Activated CD8-positive, alpha-beta memory T cell treated with anti-CD3 and anti-CD28 coated beads, Interleukin-2, amount 10 ng/mL, durations not matched to agents 7 days and 5 days (primary cell): ENCODE results near the gene ABTB2. TPM values are rescaled to one million over a fixed set of nuclear protein-coding genes. Genes with fewer than 3 reads are reported as not detected.

Source experiments
- ATAC-seq: fragments of 150-1000 bp; cut with Tn5 transposase; one replicate; pipeline ENCODE4 v1.10.0; 2021; ENCODE audit warnings: moderate library complexity
- CTCF ChIA-PET: fragments of 350-600 bp; sonication (Branson Sonifier 250); formaldehyde crosslinking; loops from one replicate; lab custom pipeline; 2021; ENCODE audit warnings: antibody characterized with exemption; lab: Charles Lee
- DNase-seq: peaks from one replicate; pipeline ENCODE4 v3.0.0-alpha.2; 2020
- H3K27ac Mint-ChIP-seq: one replicate; pipeline ENCODE4 v1.8.0; 2021; ENCODE audit warnings: mild to moderate bottlenecking, mixed read lengths
- H3K27me3 Mint-ChIP-seq: one replicate; pipeline ENCODE4 v1.8.0; 2021; ENCODE audit warnings: mixed read lengths
- H3K36me3 Mint-ChIP-seq: one replicate; pipeline ENCODE4 v1.8.0; 2021; ENCODE audit warnings: mild to moderate bottlenecking, mixed read lengths
- H3K4me1 Mint-ChIP-seq: one replicate; pipeline ENCODE4 v1.8.0; 2021; ENCODE audit warnings: mixed read lengths
- H3K4me3 Mint-ChIP-seq: one replicate; pipeline ENCODE4 v1.8.0; 2021; ENCODE audit warnings: mild to moderate bottlenecking, moderate library complexity, mixed read lengths
- H3K9me3 Mint-ChIP-seq: one replicate; pipeline ENCODE4 v1.8.0; 2022; ENCODE audit warnings: low read depth, mixed read lengths
- total RNA-seq, 2 experiments: library from RNA; stranded (reverse); gene quantifications; one replicate each; pipeline ENCODE4 v1.2.3, GENCODE V29; 2021

Gene ABTB2
- total RNA-seq, 2 experiments from 2014 or later, result 3.8 to 16.8 TPM

DNA sequence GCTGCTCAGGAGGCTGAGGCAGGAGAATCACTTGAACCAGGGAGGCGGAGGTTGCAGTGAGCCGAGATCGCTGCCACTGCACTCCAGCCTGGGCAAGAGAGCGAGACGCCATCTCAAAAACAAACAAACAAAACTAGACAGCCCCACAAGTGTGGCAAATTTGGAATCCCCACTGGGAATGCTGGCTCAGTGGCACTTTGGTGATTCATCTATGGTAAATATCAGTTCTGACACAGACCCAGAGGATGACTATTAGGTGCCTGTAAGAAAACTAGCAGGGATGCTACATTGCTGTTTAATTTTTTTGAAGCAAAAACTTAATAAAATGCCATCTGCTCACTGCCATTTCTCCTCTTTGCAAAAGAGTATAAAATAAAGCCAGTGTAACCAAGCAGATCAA, 144.4 kb downstream of the ABTB2 start:
- no peak overlapping the region for H3K4me3 Mint-ChIP-seq
- no peak overlapping the region for H3K27ac Mint-ChIP-seq
- H3K27me3 Mint-ChIP-seq, result peaks cover 13% of the 10 kb centered on the region
- peaks cover 2% of the 10 kb centered on the region for H3K36me3 Mint-ChIP-seq
- DNase-seq, result no peak
- H3K4me1 Mint-ChIP-seq, result peaks cover 17% of the 10 kb centered on the region
- CTCF ChIA-PET, result interaction anchor here (2.3 to 2.4 kb wide), 2 partner anchors 9 to 39 kb away, joined by 6 to 9 read pairs; no protein-coding TSS in a partner anchor
- H3K9me3 Mint-ChIP-seq, result no peaks in the 10 kb centered on the region
- no peak for ATAC-seq

DNA sequence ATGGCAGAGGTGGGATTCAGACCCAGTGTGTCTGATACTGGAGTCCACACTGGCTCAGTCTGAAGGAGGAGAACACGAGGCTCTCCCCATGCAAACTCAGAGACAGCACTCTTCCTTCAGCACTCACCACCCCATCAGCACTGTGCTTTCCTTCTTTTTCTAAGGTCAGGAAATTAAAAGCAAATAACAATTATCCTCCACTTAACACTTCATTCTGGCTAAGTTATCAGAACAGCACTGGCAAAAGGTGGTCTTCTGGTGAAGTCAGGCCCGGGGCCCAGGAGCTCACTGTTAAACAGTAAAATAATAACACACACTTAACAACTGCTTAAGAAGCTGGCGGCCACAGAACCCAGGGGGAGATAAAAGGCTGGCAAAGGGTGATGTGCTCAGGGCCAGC, 145.2 kb downstream of the ABTB2 start:
- CTCF ChIA-PET, result interaction anchor here (2.3 kb wide), 1 partner anchor 38 kb away, joined by 9 read pairs; no protein-coding TSS in a partner anchor

GRCh38 chr11:34209809-34210208, 148.0 kb downstream of the ABTB2 start:
- Mint-ChIP-seq H3K27ac (no peak overlapping the region), H3K9me3 (no peaks in the 10 kb centered on the region), H3K4me1 (peaks cover 24% of the 10 kb centered on the region), H3K36me3 (no peaks in the 10 kb centered on the region), H3K27me3 (peaks cover 2% of the 10 kb centered on the region), H3K4me3 (no peak overlapping the region)
- CTCF ChIA-PET, result interaction anchor here (1.7 kb wide), 1 partner anchor 35 kb away, joined by 5 read pairs; no protein-coding TSS in a partner anchor
- ATAC-seq (no peak), DNase-seq (no peak)

More for the DNA sequence above, 145.2 kb downstream of the ABTB2 start:
- H3K27me3 Mint-ChIP-seq, result peaks cover 9% of the 10 kb centered on the region
- H3K27ac Mint-ChIP-seq, result no peak overlapping the region
- H3K4me1 Mint-ChIP-seq, result peaks cover 24% of the 10 kb centered on the region
- DNase-seq (no peak), ATAC-seq (no peak)
- no peaks in the 10 kb centered on the region for H3K36me3 Mint-ChIP-seq
- no peaks in the 10 kb centered on the region for H3K9me3 Mint-ChIP-seq
- H3K4me3 Mint-ChIP-seq, result no peak overlapping the region

- no peak for ATAC-seq
- H3K9me3 Mint-ChIP-seq, result no peaks in the 10 kb centered on the region
- peaks cover 2% of the 10 kb centered on the region for H3K27me3 Mint-ChIP-seq
- H3K36me3 Mint-ChIP-seq, result no peaks in the 10 kb centered on the region
- peaks cover 23% of the 10 kb centered on the region for H3K4me1 Mint-ChIP-seq
- CTCF ChIA-PET, result interaction anchor here (1.6 kb wide), 1 partner anchor 34 kb away, joined by 8 read pairs; no protein-coding TSS in a partner anchor
- DNase-seq, result no peak
- H3K27ac Mint-ChIP-seq, result no peak overlapping the region
- H3K4me3 Mint-ChIP-seq, result no peak overlapping the region
Observed at GRCh38 chr11:34208266-34209135, 149.3 kb downstream of the ABTB2 start.

DNA sequence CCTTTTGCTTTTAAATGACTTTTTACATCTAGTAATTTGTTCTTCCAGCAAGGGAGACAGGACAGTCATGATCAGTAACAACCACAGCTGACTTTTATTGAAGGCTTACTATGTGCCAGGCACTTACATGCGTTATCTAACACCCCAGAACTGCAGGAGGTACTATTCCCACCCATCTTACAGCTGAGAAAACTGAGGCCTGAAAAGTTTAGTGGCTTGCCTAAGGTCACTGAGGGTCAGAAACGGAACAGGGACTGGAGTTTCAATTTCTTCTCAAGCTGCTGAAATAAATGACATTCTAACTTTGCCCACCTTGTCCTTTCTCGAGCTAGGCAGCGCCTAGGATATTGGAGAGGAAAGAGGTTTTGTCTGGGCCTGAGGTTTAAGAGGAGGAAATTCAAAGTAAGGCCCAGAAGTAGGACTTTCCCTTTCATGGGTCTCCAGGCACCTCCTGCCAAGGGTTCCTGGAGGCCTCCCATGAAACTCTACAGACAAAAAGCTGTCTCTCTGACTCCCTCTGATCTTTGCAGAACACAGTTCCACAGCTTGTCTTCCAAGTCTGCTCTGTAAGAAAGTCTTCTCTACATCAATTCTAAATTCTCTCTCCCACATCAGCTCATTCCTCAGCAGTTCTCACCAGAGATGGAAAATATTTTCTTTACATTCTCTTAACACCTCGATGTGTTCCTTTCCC, 150.2 kb downstream of the ABTB2 start:
- peaks cover under 1% of the 10 kb centered on the region for H3K27me3 Mint-ChIP-seq
- no peak for DNase-seq
- H3K4me1 Mint-ChIP-seq, result peaks cover 32% of the 10 kb centered on the region
- CTCF ChIA-PET, result interaction anchor here (0.8 to 1.8 kb wide), 7 partner anchors 8 to 150 kb away, joined by 3 to 8 read pairs (median 3); partner anchors contain the start of gene ABTB2
- H3K27ac Mint-ChIP-seq, result no peak overlapping the region
- H3K4me3 Mint-ChIP-seq, result no peak overlapping the region
- no peaks in the 10 kb centered on the region for H3K36me3 Mint-ChIP-seq
- ATAC-seq, result no peak
- H3K9me3 Mint-ChIP-seq, result no peaks in the 10 kb centered on the region

GRCh38 chr11:34206407-34207300, 151.2 kb downstream of the ABTB2 start:
- DNase-seq (no peak), ATAC-seq (no peak)
- peaks cover 3% of the 10 kb centered on the region for H3K27me3 Mint-ChIP-seq
- no peak overlapping the region for H3K27ac Mint-ChIP-seq
- peaks cover 35% of the 10 kb centered on the region for H3K4me1 Mint-ChIP-seq
- no peaks in the 10 kb centered on the region for H3K9me3 Mint-ChIP-seq
- H3K36me3 Mint-ChIP-seq, result no peaks in the 10 kb centered on the region
- CTCF ChIA-PET, result interaction anchor here (0.8 to 1.8 kb wide), 8 partner anchors 8 to 151 kb away, joined by 3 to 8 read pairs (median 3); partner anchors contain the start of gene ABTB2
- no peak overlapping the region for H3K4me3 Mint-ChIP-seq

GRCh38 chr11:34205326-34206035, 152.3 kb downstream of the ABTB2 start:
- H3K9me3 Mint-ChIP-seq, result no peaks in the 10 kb centered on the region
- peaks cover 35% of the 10 kb centered on the region for H3K4me1 Mint-ChIP-seq
- no peak overlapping the region for H3K4me3 Mint-ChIP-seq
- DNase-seq (no peak), ATAC-seq (no peak)
- CTCF ChIA-PET, result interaction anchor here (1.2 to 1.8 kb wide), 3 partner anchors 15 to 52 kb away, joined by 3 read pairs; no protein-coding TSS in a partner anchor
- no peaks in the 10 kb centered on the region for H3K36me3 Mint-ChIP-seq
- H3K27me3 Mint-ChIP-seq, result peaks cover 4% of the 10 kb centered on the region
- no peak overlapping the region for H3K27ac Mint-ChIP-seq

GRCh38 chr11:34204396-34205279, 153.2 kb downstream of the ABTB2 start:
- Mint-ChIP-seq H3K4me1 (peaks cover 35% of the 10 kb centered on the region), H3K27me3 (peaks cover 6% of the 10 kb centered on the region), H3K9me3 (no peaks in the 10 kb centered on the region), H3K27ac (no peak overlapping the region), H3K4me3 (no peak overlapping the region), H3K36me3 (no peaks in the 10 kb centered on the region)
- ATAC-seq, result no peak
- CTCF ChIA-PET, result interaction anchor here (1.0 to 1.7 kb wide), 4 partner anchors 10 to 30 kb away, joined by 3 to 6 read pairs (median 4); no protein-coding TSS in a partner anchor
- DNase-seq, result no peak

- peak; percentile 44 for ATAC-seq
- H3K27me3 Mint-ChIP-seq, result peaks cover 6% of the 10 kb centered on the region
- peak overlapping the region; percentile 53 for H3K27ac Mint-ChIP-seq
- peak; percentile 65 for DNase-seq
- CTCF ChIA-PET, result interaction anchor here (1.0 to 1.7 kb wide), 4 partner anchors 11 to 36 kb away, joined by 3 to 6 read pairs (median 4); no protein-coding TSS in a partner anchor
- no peak overlapping the region for H3K4me3 Mint-ChIP-seq
- peaks cover 41% of the 10 kb centered on the region for H3K4me1 Mint-ChIP-seq
- H3K36me3 Mint-ChIP-seq, result no peaks in the 10 kb centered on the region
- no peaks in the 10 kb centered on the region for H3K9me3 Mint-ChIP-seq
Observed at GRCh38 chr11:34203377-34203871, 154.4 kb downstream of the ABTB2 start.

DNA sequence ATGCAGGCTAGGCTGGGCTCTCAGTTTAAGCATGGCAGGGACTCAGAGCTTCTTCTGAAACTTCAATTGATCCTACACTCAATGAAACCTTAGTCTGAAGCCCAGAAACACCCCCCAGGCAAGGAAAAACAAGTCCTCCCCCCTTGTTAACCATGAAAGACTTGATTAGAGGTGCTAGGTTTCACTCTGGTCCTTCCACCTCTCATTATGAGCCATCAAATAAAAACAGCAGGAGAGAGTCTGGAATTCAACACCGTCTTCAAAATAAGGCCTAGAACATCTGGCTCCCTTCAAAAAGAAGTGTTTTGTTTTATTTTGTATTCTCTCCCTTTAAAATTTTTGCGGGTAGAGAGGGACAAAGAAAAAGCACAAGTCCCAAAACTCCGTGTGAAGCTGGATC, 156.7 kb downstream of the ABTB2 start:
- H3K36me3 Mint-ChIP-seq, result no peaks in the 10 kb centered on the region
- H3K27me3 Mint-ChIP-seq, result peaks cover 6% of the 10 kb centered on the region
- no peak overlapping the region for H3K4me3 Mint-ChIP-seq
- DNase-seq, result no peak
- no peak overlapping the region for H3K27ac Mint-ChIP-seq
- H3K9me3 Mint-ChIP-seq, result no peaks in the 10 kb centered on the region
- CTCF ChIA-PET, result interaction anchor here (1.4 kb wide), 1 partner anchor 27 kb away, joined by 9 read pairs; no protein-coding TSS in a partner anchor
- H3K4me1 Mint-ChIP-seq, result peaks cover 43% of the 10 kb centered on the region
- ATAC-seq, result no peak

GRCh38 chr11:34199525-34199924, 158.3 kb downstream of the ABTB2 start:
- Mint-ChIP-seq H3K4me1 (peaks cover 43% of the 10 kb centered on the region), H3K36me3 (no peaks in the 10 kb centered on the region), H3K4me3 (no peak overlapping the region), H3K9me3 (no peaks in the 10 kb centered on the region), H3K27me3 (peaks cover 6% of the 10 kb centered on the region), H3K27ac (no peak overlapping the region)
- DNase-seq, result no peak
- CTCF ChIA-PET, result interaction anchor here (1.1 to 1.7 kb wide), 3 partner anchors 25 to 158 kb away, joined by 4 to 10 read pairs (median 6); partner anchors contain the start of gene ABTB2
- no peak for ATAC-seq
